KOPT-K1 (cell line): ENCODE measurements around the gene RNF17.
"Not testable (repeated sequence)": the region's sequence is repeated elsewhere in the genome, so short reads cannot be mapped to it uniquely, and the experiment has no call there.

ENCODE experiments used
- H3K27ac ChIP-seq: fragments of 200-600 bp; sonication (generic); 2 replicates; pipeline ENCODE4 v1.5.1; 2016; ENCODE audit warnings: antibody characterized with exemption, mild to moderate bottlenecking, low read depth, low read length; ENCODE audit not compliant: poor library complexity, severe bottlenecking
- H3K36me3 ChIP-seq: fragments of 200-600 bp; sonication (generic); 2 replicates; pipeline ENCODE4 v1.5.1; 2017; ENCODE audit warnings: antibody characterized with exemption, mild to moderate bottlenecking, low read length, moderate library complexity; ENCODE audit not compliant: insufficient read depth
- H3K9me3 ChIP-seq: fragments of 200-600 bp; sonication (generic); 2 replicates; pipeline ENCODE4 v1.5.1; 2017; ENCODE audit warnings: antibody characterized with exemption, low read length, mild to moderate bottlenecking; ENCODE audit not compliant: insufficient read depth, poor library complexity, severe bottlenecking

Gene RNF17

DNA sequence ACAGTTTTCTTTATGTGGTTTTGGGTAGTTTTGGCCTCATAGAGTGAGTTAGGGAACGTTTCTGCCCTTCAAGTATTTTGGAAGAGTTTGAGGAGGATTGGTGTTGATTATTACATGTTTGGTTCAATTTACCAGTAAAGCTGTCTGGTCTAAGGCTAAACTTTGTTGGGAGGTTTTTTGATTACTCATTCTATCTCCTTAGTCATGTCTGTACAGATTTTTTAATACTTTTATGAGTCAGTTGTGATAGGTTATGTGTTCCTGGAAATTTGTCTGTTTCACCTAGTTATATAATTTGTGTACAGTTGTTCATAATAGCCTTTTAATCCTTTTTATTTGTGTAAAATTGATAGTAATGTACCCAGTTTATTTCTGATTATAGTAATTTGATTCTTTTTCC is 20.4 kb downstream of the RNF17 start:
- Histone ChIP-seq H3K36me3 (no peaks in the 10 kb centered on the region), H3K9me3 (peaks cover 13% of the 10 kb centered on the region), H3K27ac (no peak overlapping the region)

DNA sequence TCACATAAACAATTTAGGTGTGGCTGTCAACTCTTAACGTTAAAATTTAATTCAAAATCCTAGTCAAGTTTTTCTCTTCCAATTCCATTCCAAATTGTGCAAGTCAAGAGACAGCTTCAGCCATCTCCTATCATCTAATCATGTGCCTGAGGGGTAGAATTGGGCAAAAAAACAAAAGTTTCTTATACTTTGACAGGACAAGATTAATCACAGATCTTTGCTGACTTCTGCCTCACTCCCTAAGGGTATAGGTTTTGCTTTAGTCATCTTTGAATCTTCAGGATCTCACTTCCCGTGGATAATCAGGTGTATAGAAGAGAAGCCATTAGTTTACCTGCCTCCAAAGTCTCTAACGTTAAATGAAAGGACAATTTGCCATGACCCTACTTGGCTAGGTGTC is 24.6 kb downstream of the RNF17 start:
- H3K9me3 ChIP-seq: peaks cover 13% of the 10 kb centered on the region
- no peak overlapping the region for H3K27ac ChIP-seq
- no peaks in the 10 kb centered on the region for H3K36me3 ChIP-seq

DNA sequence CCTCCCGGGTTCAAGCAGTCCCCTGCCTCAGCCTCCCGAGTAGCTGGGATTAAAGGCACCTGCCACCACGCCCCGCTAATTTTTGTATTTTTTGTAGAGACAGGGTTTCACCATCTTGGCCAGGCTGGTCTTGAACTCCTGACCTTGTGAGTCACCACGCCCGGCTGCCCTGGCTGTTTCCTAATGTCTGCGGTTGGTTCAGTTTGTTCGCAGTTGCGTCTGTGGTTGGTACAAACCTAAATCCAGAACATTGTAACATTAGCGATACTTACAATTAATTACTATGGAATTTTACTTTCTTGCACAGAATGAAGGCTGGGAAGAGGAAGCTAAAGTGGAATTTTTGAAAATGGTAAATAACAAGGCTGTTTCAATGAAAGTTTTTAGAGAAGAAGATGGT is 38.1 kb downstream of the RNF17 start:
- no peak overlapping the region for H3K27ac ChIP-seq
- no peaks in the 10 kb centered on the region for H3K9me3 ChIP-seq
- no peaks in the 10 kb centered on the region for H3K36me3 ChIP-seq

DNA sequence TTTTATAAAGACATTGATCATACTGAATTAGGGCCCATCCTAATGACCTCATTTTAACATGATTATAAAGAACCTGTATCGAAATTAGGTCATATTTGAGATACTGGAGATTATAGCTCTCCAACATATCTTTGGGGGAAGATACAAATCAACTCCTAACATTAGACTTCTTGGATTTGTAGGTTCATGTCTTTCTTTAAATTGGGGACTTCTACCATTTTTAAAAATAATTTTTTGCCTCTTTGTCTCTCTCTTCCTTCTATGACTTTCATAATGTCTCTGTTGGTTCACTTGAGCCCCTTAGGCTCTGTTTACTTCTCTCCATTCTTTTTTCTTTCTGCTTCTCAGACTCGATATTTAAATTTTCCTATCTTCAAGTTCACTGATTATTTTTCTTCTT is 57.2 kb downstream of the RNF17 start:
- Histone ChIP-seq H3K36me3 (no peaks in the 10 kb centered on the region), H3K9me3 (peaks cover 12% of the 10 kb centered on the region), H3K27ac (no peak overlapping the region)

DNA sequence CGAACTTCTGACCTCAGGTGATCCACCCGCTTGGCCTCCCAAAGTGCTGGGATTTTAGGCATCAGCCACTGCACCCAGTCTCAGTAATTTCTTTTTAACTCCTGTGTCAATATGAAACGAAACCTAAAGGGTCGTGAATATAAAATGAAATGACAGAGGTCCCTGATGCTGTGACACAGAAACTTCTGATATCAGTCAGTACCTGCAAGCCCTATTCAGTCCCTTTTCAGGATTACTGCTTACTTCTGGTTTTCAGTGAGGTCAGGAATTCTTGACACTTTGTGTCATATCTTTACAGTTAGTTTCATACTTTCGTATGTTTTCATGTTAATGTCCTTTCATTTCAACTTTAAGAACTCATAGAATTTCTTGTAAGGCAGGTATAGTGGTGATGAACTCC is 58.7 kb downstream of the RNF17 start:
- Histone ChIP-seq H3K9me3 (peaks cover 12% of the 10 kb centered on the region), H3K27ac (no peak overlapping the region), H3K36me3 (no peaks in the 10 kb centered on the region)

DNA sequence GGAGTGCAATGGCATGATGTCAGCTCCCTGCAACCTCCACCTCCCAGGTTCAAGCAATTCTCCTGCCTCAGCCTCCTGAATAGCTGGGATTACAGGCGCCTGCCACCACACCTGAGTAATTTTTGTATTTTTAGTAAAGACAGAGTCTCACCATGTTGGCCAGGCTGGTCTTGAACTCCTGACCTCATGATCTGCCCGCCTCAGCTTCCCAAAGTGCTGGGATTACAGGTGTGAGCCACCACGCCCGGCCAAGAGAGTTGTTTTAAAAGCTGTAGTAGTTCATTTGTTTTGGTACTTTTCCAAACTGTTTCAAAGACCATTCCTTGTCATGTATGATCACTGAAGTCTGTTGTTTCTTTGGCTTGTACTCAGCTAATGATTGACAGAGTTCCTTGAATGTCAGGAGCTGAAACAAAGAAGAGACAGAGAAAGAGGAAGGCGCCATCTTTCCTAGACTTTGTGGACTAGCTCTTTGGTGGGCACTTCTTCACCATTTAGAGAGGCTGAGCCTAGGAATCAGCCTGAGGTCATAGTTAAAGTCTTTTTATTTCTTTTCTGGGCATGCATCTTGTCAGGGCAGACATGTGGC is 59.2 kb downstream of the RNF17 start:
- H3K9me3 ChIP-seq: peaks cover 12% of the 10 kb centered on the region
- H3K36me3 ChIP-seq, H3K27ac ChIP-seq: not testable (repeated sequence)

DNA sequence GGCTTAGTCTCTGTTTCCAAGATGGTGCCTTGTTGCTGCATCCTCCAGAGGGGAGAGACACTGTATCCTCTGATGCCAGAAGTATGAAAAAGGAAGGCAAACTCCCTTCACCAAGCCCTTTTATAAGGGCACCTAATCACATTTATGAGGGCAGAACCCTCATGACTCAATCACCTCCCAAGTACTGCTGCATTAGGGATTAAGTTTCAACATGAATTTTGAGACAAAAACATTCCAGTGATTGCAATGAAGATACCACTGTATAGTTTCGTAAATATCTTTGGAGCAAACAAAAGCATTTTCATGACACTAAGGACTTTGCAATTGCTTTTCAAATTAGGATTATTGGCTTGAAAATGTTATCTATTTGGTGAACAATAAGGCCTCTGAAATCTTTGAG is 63.8 kb downstream of the RNF17 start:
- Histone ChIP-seq H3K36me3 (no peaks in the 10 kb centered on the region), H3K27ac (no peak overlapping the region), H3K9me3 (no peaks in the 10 kb centered on the region)

DNA sequence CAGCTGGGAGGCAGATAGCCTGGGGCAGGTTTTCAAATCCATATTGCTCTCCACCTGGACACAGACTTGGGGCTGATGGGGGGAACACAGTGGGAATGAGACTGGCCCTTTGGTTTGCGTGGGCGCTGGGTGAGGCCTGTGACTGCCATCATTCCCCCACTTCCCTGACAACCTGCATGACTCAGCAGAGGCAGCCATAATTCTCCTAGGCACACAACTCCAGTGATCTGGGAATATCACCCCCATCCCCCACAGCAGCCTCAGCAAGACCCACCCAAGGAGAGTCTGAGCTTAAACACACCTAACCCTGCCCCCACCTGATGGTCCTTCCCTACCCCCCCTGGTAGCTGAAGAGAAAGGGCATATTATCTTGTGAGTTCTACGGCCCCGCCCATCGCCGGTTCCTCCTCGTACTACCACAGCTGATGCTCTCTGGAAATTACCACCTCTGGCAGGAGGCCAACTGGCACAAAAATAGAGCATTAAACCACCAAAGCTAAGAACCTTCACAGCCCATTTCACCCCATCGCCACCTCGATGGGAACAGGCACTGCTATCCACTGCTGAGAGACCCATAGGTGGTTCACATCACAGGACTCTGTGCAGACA is 71.0 kb downstream of the RNF17 start:
- no peaks in the 10 kb centered on the region for H3K9me3 ChIP-seq
- no peak overlapping the region for H3K27ac ChIP-seq
- H3K36me3 ChIP-seq: no peaks in the 10 kb centered on the region

DNA sequence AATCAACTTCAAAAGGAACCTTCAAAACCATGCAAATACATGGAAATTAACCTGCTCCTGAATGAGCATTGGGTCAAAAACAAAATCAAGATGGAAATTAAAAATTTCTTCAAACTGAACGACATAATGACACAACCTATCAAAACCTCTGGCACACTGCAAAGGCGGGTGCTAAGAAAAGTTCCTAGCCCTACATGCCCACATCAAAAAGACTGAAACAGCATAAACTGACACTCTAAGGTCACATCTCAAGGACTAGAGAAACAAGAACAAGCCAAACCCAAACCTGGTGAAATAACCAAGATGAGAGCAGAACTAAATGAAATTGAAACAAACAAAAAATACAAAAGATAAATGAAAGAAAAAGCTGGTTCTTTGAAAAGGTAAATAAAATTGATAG is 73.6 kb downstream of the RNF17 start:
- not testable (repeated sequence) for H3K27ac ChIP-seq, H3K36me3 ChIP-seq, H3K9me3 ChIP-seq

DNA sequence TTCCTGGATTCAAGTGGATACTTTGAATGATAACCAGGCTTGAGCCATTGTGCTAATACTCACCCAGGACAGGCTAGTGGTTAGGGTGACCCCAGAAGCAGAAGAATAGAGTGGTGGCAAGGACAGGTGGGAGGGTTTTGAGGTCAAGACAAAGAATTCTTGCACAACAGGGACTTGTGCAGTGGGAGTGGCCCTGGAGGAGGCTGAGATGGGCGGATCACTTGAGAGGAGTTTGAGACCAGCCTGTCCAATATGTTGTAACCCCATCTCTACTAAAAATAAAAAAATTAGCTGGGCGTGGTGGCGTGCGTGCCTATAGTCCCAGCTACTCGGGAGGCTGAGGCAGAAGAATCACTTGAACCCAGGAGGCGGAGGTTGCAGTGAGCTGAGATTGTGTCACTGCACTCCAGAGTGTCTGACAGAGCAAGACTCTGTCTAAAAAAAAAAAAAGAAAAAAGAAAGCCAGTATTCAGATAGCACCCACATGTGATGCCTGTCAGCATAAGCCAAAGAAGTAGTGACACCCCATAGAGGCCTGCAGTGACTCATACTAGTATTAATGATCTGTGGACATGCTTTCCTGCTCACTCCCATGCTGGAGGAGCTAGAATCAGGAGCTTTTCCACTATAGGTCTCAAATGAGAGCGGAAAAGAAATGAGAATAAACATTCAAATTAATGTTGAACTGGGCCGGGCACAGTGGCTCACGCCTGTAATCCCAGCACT is 78.7 kb downstream of the RNF17 start:
- Histone ChIP-seq H3K9me3 (no peaks in the 10 kb centered on the region), H3K27ac (no peak overlapping the region), H3K36me3 (no peaks in the 10 kb centered on the region)

DNA sequence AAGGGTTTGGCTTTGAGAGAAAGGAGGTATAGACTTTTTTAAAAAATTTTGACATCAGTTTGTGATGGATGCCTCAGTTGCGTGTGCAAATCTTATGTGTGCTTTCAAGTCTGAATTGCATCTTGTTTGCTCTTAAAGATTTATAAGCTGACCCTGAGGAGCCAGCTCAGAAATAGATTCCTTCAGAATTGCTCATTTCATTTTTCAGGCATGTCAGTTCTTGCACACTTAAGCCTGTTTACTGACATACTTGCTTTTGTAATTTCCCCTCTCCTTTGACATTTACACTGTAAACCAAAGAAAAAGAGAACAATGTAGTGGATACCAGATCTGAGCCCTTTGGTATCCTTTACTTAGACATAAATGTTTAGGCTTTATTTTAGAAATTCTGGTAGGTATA is 87.6 kb downstream of the RNF17 start:
- H3K36me3 ChIP-seq: no peaks in the 10 kb centered on the region
- H3K27ac ChIP-seq: no peak overlapping the region
- no peaks in the 10 kb centered on the region for H3K9me3 ChIP-seq

DNA sequence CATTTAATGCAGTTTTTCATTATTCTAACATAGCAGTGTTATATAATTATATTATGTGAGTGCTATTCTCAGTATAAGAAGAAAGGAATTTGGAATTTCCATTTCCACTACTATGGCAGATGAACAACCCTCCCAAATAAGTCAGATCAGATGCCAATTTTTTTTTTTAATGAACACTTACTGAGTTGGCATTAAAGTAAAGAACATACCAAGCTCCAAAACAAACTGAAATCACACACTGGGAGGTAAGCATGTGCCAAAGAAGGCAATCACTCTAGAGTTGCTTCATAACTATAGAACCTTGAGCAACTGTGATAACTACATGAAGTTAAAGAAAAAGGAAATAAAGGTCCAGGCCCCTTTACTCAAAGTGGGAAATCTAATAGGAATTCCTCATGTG is 90.3 kb downstream of the RNF17 start:
- H3K9me3 ChIP-seq: no peaks in the 10 kb centered on the region
- H3K36me3 ChIP-seq: no peaks in the 10 kb centered on the region
- H3K27ac ChIP-seq: no peak overlapping the region

DNA sequence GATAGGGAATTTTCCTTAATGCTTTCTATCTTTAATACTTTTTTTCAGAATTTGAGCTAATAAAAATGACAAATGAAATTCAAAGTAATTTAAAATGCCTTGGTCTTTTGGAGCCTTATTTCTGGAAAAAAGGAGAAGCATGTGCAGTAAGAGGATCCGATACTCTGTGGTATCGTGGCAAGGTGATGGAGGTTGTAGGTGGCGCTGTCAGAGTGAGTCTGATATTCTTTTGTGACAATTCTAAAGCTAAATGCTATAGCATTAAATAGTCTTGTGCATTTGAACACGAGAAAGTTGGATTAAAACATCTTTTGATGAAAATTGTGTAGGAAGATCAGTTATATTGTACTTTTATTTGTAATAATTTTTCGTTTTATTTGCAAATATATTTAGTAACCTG is 95.0 kb downstream of the RNF17 start:
- Histone ChIP-seq H3K9me3 (no peaks in the 10 kb centered on the region), H3K36me3 (no peaks in the 10 kb centered on the region), H3K27ac (no peak overlapping the region)

DNA sequence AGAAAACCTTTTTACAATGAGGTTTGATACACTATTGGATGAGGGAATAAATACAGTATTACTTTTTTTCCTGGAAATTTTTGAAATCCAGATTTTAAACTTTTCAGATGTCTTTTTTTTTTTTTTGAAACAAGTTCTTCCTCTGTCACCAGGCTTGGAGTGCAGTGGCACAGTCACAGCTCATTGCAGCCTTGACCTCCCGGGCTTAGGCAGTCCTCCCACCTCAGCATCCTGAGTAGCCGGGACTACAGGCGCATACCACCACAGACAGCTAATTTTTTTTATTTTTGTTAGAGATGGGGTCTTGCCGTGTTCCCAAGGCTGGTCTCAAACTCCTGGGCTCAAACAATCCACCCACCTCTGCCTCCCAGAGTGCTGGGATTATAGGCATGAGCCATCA is 96.8 kb downstream of the RNF17 start:
- Histone ChIP-seq H3K27ac (no peak overlapping the region), H3K9me3 (no peaks in the 10 kb centered on the region), H3K36me3 (no peaks in the 10 kb centered on the region)

DNA sequence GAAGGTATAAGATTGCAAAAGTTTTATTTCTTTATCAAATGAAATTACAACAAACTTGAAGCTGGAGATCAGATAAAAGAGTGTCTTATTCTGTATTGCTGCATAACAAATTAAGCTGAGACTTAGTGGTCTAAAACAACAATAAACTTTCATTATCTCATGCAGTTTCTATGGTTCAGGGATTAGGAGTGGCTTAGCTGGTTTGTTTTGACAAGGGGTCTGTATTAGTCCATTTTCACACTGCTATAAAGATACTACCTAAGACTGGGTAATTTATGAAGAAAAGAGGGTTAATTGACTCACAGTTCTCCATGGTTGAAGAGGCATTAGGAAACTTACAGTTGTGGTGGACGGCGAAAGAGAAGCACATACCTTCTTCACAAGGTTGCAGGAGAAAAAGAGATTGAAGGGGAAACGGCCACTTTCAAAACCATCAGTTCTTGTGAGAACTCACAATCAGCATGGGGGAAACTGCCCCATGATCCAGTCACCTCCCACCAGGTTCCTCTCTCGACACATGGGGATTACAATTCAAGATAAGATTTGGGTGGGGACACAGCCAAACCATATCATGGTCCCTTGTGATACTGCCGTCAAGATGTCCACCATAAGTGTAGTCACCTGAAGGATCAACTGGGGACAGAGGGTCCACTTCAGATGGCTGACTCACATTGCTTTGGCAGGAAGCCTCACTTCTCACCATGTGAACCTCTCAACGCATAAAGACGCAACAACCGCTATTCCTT is 97.8 kb downstream of the RNF17 start:
- H3K36me3 ChIP-seq: no peaks in the 10 kb centered on the region
- no peak overlapping the region for H3K27ac ChIP-seq

More for the DNA sequence above, 97.8 kb downstream of the RNF17 start:
- H3K9me3 ChIP-seq: no peaks in the 10 kb centered on the region
